Upper lobe of left lung (tissue), 6 donors: ENCODE data around the gene USF2. TPM values are rescaled to one million over a fixed set of nuclear protein-coding genes. Genes with fewer than 3 reads are reported as not detected.

ENCODE experiments used
- ATAC-seq, 2 donors: fragments of 200-7000 bp; cut with Tn5 transposase; one replicate each; pipeline ENCODE4 v1.9.1; 2022; ENCODE audit warnings: mild to moderate bottlenecking in 2 of 2, moderate library complexity in 2 of 2; ENCODE audit not compliant: low FRiP score in 2 of 2
- DNase-seq, 2 donors: peaks; one replicate each; pipeline ENCODE4 v3.0.0-alpha.2; 2019 to 2020
- H3K27ac ChIP-seq, 4 donors: fragments of 200-600 bp; sonication (generic); one replicate each; pipeline ENCODE4 v1.5.1; 2016 to 2019
- H3K27me3 ChIP-seq, 4 donors: fragments of 200-600 bp; sonication (generic); one replicate each; pipeline ENCODE4 v1.5.1; 2017 to 2019
- H3K36me3 ChIP-seq, 4 donors: fragments of 200-600 bp; sonication (generic); one replicate each; pipeline ENCODE4 v1.5.1; 2016 to 2019
- H3K4me1 ChIP-seq, 4 donors: fragments of 200-600 bp; sonication (generic); one replicate each; pipeline ENCODE4 v1.5.1; 2018 to 2019
- H3K4me3 ChIP-seq, 4 donors: fragments of 200-600 bp; sonication (generic); one replicate each; pipeline ENCODE4 v1.5.1; 2017 to 2019; ENCODE audit warnings: mild to moderate bottlenecking in 2 of 4, moderate library complexity in 1 of 4
- H3K9me3 ChIP-seq, 4 donors: fragments of 200-600 bp; sonication (generic); one replicate each; pipeline ENCODE4 v1.5.1; 2018 to 2019
- CTCF ChIP-seq, 6 experiments: fragments of 450-650 bp in 4 of 6; fragments of 200-600 bp in 2 of 6; sonication (generic) in 2 of 6; IDR thresholded peaks; one replicate each; pipeline ENCODE4 v1.5.1; 2016 to 2019; ENCODE audit warnings: antibody characterized with exemption in 6 of 6
- EP300 ChIP-seq, 4 donors: sonication (generic); formaldehyde crosslinking; IDR thresholded peaks; one replicate each; pipeline ENCODE4 v1.5.1; 2017; ENCODE audit warnings: antibody characterized with exemption in 4 of 4, control low read depth in 2 of 4
- POLR2A ChIP-seq, 4 donors: fragments of 450-650 bp; IDR thresholded peaks; one replicate each; pipeline ENCODE4 v1.5.1; 2016 to 2017; ENCODE audit warnings: antibody characterized with exemption in 4 of 4, mild to moderate bottlenecking in 2 of 4
- POLR2AphosphoS5 ChIP-seq, 2 donors: sonication (generic); formaldehyde crosslinking; IDR thresholded peaks; one replicate each; pipeline ENCODE4 v1.5.1; 2017; ENCODE audit warnings: antibody characterized with exemption in 2 of 2
- WGBS, 2 donors: methylation state at CpG; one replicate each; pipeline ENCODE4 v1.1.5; 2017 to 2018; 5-methylcytosine and 5-hydroxymethylcytosine counted together
- total RNA-seq, 6 donors: library from RNA; depleted of rRNA in 4 of 6; stranded (reverse); fragments of >200 nt in 4 of 6; gene quantifications; one replicate each; pipeline versions ENCODE4 v1.1.0 to v1.2.1, GENCODE V29; 2016 to 2021
- donor health status: DM: no; HTN: no; CAD: no; lungs with moderate emphysema.
- donor health status: DM: no; HTN: yes; CAD: no; lungs with severe emphysema.

The USF2 gene
- total RNA-seq, 6 donors from 2014 or later, result 96.7 to 289 (median 175) TPM

DNA sequence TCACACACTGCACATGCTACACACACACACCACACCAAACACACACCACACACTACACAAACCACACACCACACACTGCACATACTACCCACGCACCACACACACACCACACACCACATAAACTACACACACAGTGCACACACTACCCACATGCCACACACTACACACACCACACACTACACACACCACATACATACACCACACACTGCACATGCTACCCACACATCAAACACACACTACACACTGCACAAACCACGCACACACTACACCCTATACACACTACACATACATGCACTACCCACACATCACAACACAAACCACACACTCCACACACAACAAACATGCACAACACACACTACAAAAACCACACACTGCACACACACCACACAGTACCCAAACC lies 29.2 kb downstream of the USF2 start:
- WGBS, 2 donors, result 88 to 98% methylated on average over 2 of the region's 2 CpGs
- H3K27ac ChIP-seq, result no peak overlapping the region
- H3K4me3 ChIP-seq, result no peak overlapping the region
- DNase-seq, result no peak
- ATAC-seq, result no peak
- peaks cover 0 to 3% (median 0%) of the 10 kb centered on the region in 4 donors for H3K4me1 ChIP-seq
- H3K9me3 ChIP-seq, result no peaks in the 10 kb centered on the region
- no peaks in the 10 kb centered on the region for H3K27me3 ChIP-seq
- no peaks in the 10 kb centered on the region for H3K36me3 ChIP-seq
- TF ChIP-seq EP300 (IDR thresholded peaks at IDR 0.05), result no peak
- no peak for TF ChIP-seq POLR2AphosphoS5 (IDR thresholded peaks at IDR 0.05)
- no peak for TF ChIP-seq POLR2A (IDR thresholded peaks at IDR 0.05)
- TF ChIP-seq CTCF (IDR thresholded peaks at IDR 0.05), result no peak

GRCh38 chr19:35298561-35298972 lies 29.8 kb downstream of the USF2 start:
- ATAC-seq (no peak), DNase-seq (no peak)
- Histone ChIP-seq H3K27me3 (no peaks in the 10 kb centered on the region), H3K4me1 (peaks cover 0 to 3% (median 0%) of the 10 kb centered on the region in 4 donors), H3K27ac (no peak overlapping the region), H3K4me3 (no peak overlapping the region), H3K36me3 (no peaks in the 10 kb centered on the region), H3K9me3 (no peaks in the 10 kb centered on the region)
- 97 to 98% methylated on average over 5 of the region's 5 CpGs for WGBS, 2 donors
- TF ChIP-seq POLR2AphosphoS5 (IDR thresholded peaks at IDR 0.05) (no peak), POLR2A (IDR thresholded peaks at IDR 0.05) (no peak), EP300 (IDR thresholded peaks at IDR 0.05) (no peak), CTCF (IDR thresholded peaks at IDR 0.05) (no peak)

- 66 to 72% methylated on average over 4 to 27 of the region's 55 CpGs for WGBS, 2 donors
- TF ChIP-seq CTCF (IDR thresholded peaks at IDR 0.05), result no peak
- no peak for TF ChIP-seq EP300 (IDR thresholded peaks at IDR 0.05)
Measured at GRCh38 chr19:35299523-35300338, 31.0 kb downstream of the USF2 start.

DNA sequence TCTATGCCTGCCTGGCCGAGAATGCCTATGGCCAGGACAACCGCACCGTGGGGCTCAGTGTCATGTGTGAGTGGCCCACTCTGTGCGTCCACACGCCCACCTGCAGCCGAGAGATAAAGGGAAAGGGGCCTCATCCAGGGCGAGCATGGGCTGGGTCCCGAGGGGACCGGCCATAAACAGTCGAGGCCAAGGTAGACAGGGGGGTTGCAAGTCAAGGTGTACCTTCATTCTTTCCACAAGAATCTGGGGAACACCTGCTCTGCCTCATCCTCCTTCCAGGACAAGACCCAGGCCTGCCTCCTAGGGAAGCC lies 31.5 kb downstream of the USF2 start:
- no peaks in the 10 kb centered on the region for H3K36me3 ChIP-seq
- TF ChIP-seq EP300 (IDR thresholded peaks at IDR 0.05) (no peak), POLR2A (IDR thresholded peaks at IDR 0.05) (no peak), POLR2AphosphoS5 (IDR thresholded peaks at IDR 0.05) (no peak), CTCF (IDR thresholded peaks at IDR 0.05) (no peak)
- no peaks in the 10 kb centered on the region for H3K27me3 ChIP-seq
- H3K4me3 ChIP-seq, result no peak overlapping the region
- peaks cover 0 to 3% (median 0%) of the 10 kb centered on the region in 4 donors for H3K4me1 ChIP-seq
- no peaks in the 10 kb centered on the region for H3K9me3 ChIP-seq
- DNase-seq (no peak), ATAC-seq (no peak)
- H3K27ac ChIP-seq, result no peak overlapping the region
- WGBS, 2 donors, result 87 to 98% methylated on average over 5 to 10 of the region's 10 CpGs

More at GRCh38 chr19:35299523-35300338, 31.0 kb downstream of the USF2 start:
- ATAC-seq (peak in 1 of 2 donors; percentile 25), DNase-seq (peak in 1 of 2 donors; percentile 81)
- H3K9me3 ChIP-seq, result no peaks in the 10 kb centered on the region
- peaks cover 0 to 3% (median 0%) of the 10 kb centered on the region in 4 donors for H3K4me1 ChIP-seq
- no peak overlapping the region for H3K27ac ChIP-seq
- no peak overlapping the region for H3K4me3 ChIP-seq
- no peaks in the 10 kb centered on the region for H3K36me3 ChIP-seq
- no peaks in the 10 kb centered on the region for H3K27me3 ChIP-seq

- Histone ChIP-seq H3K4me1 (peaks cover 0 to 3% (median 0%) of the 10 kb centered on the region in 4 donors), H3K36me3 (no peaks in the 10 kb centered on the region), H3K4me3 (no peak overlapping the region), H3K9me3 (no peaks in the 10 kb centered on the region), H3K27me3 (no peaks in the 10 kb centered on the region), H3K27ac (no peak overlapping the region)
- no peak for DNase-seq
- ATAC-seq, result no peak
- 81 to 82% methylated on average over 2 of the region's 2 CpGs for WGBS, 2 donors
- TF ChIP-seq POLR2AphosphoS5 (IDR thresholded peaks at IDR 0.05) (no peak), CTCF (IDR thresholded peaks at IDR 0.05) (no peak), POLR2A (IDR thresholded peaks at IDR 0.05) (no peak), EP300 (IDR thresholded peaks at IDR 0.05) (no peak)
Measured at GRCh38 chr19:35301961-35302360, 33.2 kb downstream of the USF2 start.
